GM18858 (cell line): ENCODE measurements around the gene DDIT3.
"Not testable (repeated sequence)": the region's sequence is repeated elsewhere in the genome, so short reads cannot be mapped to it uniquely, and the experiment has no call there.

Source experiments
- ATAC-seq: cut with Tn5 transposase; IDR thresholded peaks from one replicate; pipeline ENCODE4 v1.9.1; 2021; ENCODE audit not compliant: unreplicated experiment

Gene DDIT3

DNA sequence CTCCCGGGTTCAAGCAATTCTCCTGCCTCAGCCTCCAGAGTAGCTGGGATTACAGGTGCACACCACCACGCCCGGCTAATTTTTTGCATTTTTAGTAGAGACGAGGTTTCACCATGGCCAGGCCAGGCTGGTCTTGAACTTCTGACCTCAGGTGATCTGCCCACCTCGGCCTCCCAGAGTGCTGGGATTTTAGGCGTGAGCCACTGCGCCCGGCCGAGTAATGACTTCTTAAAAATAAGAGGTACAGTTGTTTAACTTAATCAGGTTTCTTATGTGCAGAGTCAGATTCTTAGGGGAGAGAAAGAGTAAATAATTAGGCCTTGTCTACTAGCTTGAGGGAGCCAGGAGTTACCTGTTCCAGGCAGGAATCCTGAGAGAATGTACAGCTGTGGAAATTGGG, 6.1 kb downstream of the DDIT3 start:
- not testable (repeated sequence) for ATAC-seq

DNA sequence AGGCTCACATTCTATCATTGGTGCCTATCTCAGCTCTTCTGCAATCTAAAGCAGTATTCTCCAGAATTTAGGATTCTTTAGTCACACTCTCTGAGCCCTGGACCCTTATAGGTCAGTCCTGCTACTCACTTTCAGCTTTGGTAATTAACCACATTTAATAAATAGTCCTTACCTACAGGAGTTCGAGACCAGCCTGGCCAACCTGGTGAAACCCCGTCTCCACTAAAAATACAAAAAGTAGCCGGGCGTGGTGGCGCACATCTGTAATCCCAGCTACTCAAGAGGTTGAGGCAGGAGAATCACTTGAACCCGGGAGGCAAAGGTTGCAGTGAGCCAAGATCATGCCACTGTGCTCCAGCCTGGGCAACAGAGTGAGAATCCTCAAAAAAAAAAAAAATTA, 6.6 kb downstream of the DDIT3 start:
- not testable (repeated sequence) for ATAC-seq

DNA sequence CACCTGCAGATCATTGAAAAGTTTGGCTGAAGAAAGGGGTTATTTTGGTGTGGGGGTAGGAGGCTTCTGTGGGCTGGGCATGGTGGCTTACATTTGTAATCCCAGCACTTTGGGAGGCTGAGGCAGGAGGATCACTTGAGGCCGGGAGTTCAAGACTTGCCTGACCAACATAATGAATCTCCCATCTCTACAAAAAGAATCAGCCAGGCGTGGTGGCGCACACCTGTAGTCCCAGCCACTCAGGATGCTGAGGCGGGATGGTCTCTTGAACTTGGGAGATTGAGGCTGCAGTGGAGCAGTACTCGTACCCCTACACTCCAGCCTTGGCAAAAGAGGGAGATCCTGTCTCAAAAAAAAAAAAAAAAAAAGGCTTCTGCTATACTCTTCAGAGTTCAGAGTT, 7.0 kb downstream of the DDIT3 start:
- no peak for ATAC-seq

DNA sequence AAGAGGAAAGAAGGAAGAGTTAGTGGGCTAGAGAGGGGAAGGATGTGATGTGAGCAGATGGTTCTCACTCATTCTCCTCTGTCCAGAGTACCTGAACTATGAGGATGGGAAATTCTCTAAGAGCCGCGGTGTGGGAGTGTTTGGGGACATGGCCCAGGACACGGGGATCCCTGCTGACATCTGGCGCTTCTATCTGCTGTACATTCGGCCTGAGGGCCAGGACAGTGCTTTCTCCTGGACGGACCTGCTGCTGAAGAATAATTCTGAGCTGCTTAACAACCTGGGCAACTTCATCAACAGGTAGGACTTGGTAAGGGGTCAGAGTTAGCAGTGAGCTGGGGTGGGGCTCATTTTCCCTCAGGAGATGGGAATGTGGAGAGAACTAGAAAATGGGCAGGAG, 7.6 kb downstream of the DDIT3 start:
- no peak for ATAC-seq

DNA sequence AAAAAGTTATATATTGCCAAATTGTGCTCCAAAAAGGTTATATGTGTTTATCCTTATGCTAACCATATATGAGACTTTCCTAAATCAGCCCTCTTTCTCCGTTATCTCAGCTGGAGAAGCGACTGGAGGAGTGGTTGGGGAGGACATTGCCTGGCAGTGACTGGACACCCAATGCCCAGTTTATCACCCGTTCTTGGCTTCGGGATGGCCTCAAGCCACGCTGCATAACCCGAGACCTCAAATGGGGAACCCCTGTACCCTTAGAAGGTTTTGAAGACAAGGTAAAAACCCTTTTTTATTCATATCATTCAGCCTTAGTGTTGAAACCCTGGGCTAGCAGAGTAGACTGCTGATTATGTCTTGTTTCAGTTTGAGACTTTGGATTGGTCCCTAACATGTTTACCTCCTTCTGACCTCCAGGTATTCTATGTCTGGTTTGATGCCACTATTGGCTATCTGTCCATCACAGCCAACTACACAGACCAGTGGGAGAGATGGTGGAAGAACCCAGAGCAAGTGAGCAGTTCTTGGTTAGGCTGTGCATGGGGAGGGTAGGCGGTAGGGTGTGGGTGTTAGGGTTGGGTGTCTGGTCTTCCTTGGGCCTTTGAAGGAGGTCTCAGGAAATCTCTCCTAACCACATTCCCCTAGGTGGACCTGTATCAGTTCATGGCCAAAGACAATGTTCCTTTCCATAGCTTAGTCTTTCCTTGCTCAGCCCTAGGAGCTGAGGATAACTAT, 8.6 kb downstream of the DDIT3 start:
- no peak for ATAC-seq

DNA sequence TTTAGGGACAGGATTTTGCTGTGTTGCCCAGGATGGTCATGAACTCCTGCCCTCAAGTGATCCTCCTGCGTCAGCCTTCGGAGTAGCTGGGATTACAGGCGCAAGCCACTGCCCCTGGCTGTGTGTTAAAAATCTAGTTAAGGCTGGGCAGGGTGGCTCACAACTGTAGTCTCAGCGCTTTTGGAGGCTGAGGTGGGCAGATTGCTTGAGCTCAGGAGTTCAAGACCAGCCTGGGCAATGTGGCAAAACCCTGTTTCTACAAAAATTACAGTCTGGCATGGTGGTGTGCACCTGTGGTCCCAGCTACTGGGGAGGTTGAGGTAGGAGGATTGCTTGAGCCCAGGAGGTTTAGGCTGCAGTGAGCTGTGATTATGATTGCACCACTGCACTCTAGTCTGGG, 9.2 kb downstream of the DDIT3 start:
- ATAC-seq, result no peak

DNA sequence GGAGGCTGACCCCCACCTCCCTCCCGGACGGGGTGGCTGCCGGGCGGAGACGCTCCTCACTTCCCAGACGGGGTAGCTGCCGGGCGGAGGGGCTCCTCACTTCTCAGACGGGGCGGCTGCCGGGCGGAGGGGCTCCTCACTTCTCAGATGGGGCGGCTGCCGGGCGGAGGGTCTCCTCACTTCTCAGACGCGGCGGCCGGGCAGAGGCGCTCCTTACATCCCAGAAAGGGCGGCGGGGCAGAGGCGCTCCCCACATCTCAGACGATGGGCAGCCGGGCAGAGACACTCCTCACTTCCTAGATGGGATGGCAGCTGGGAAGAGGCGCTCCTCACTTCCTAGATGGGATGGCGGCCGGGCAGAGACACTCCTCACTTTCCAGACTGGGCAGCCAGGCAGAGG, 12.5 kb downstream of the DDIT3 start:
- not testable (repeated sequence) for ATAC-seq

DNA sequence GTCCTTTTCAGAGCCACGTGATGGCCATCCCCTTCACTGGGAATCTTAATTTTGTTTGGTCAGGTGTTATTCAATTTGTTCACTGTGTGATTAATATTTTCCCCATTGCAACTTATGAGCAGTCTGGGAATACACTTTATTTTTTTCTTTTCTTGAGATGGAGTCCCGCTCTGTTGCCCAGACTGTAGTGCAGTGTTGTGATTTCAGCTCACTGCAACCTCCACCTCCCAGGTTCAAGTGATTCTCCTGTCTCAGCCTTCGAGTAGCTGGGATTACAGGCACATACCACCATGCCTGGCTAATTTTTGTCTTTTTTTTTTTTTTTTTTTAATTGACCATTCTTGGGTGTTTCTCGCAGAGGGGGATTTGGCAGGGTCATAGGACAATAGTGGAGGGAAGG, 13.8 kb downstream of the DDIT3 start:
- ATAC-seq, result not testable (repeated sequence)

DNA sequence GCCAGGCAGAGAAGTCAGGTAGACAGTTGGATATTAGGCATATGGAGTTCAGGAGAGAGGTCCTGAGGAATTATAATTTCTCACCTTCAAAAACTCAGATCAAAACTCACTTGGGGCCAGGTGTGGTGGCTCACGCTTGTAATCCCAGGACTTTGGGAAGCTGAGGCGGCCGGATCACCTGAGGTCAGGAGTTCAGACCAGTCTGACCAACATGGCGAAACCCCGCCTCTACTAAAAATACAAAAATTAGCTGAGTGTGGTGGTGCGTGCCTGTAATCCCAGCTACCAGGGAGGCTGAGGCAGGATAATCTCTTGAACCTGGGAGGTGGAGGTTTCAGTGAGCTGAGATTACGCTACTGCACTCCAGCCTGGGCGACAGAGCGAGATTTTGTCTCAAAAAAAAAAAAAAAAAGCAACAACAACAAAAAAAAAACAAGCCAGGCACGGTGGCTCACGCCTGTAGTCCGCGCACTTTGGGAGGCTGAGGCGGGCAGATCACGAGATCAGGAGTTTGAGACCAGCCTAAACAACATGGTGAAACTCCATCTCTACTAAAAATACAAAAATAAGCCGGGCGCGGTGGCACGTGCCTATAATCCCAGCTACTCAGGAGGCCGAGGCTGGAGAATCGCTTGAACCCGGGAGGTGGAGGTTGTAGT, 17.9 kb downstream of the DDIT3 start:
- ATAC-seq, result not testable (repeated sequence)

DNA sequence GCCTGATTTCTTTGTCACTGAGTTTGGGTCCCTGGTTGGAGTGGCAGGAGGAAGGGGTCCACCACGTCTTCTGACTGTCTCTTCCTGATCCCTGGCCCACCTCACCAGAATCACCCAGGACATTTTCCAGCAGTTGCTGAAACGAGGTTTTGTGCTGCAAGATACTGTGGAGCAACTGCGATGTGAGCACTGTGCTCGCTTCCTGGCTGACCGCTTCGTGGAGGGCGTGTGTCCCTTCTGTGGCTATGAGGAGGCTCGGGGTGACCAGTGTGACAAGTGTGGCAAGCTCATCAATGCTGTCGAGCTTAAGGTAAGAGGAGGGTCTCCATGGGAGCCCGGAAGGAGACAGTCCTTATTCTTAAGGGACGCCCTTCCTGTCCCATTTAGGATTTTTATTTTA, 20.1 kb downstream of the DDIT3 start:
- no peak for ATAC-seq

DNA sequence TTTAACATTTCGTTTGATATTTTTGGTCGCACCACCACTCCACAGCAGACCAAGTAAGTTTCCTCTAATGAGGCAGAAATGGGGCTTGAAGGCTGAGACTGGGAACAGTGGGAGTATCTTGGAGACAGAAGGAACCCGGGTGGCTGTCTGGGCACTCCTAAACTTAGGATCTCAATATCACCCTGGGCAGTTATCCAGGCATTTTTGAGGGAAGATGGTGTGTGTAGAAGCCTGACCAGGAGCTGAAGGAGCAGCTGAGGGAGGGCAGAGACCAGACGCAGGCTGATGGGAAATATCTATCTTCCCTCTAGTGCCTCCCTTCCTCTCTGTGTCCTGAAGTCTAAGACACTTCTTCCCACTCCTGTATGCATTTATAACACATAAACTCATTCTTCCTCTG, 21.7 kb downstream of the DDIT3 start:
- ATAC-seq, result no peak

DNA sequence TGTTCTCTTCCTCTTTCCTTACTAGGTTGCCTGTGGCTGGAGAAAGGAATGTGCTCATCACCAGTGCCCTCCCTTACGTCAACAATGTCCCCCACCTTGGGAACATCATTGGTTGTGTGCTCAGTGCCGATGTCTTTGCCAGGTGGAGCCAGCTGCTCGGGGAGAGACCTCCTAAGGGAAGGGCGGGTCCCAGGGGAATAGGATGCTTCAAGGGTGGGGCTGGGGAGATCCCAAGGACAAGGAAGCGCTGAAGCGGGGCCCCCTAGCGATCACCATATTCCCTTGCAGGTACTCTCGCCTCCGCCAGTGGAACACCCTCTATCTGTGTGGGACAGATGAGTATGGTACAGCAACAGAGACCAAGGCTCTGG, 22.2 kb downstream of the DDIT3 start:
- no peak for ATAC-seq

DNA sequence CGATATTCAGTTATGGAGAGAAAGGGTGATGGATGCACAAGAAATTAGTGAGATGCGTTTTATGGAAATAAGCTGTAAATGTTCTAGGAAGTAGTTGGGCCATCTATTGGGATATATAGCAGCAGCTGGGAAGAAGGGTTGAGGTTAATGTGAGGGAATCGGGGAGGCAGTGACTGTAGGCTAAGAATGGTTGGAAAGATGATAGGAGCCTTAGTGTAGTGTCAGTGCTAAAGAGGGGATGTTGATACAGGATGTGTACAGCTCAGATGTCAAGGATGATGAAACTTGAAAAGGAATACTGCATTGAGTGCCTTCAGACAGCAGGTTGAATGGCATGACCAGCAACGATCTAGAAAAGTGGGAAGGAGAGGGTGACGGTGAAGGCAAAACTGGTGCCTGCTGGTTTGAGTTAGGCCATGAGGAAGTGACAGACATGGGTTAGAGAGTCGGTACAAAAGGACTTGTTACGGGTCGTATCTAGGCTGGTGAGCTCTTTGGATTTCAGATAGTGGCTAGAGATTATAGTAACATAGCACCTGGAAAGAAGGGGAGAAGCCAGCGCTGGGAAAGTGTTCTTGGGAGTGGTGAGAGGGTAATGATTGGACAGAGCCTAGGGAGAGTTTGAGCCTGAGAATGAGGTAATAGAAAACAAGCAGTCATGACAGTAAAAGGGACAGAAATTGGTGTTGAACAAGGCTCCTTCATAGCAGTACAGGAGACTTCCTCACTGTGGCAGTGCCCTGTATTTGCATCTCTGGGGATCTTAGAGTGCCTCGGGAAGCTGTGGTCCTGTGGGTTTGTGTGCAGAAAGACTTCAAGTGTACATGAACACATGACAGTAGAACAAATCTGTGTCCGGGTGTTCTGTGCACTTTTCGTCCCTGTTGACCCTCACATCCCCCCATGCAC, 22.8 kb downstream of the DDIT3 start:
- no peak for ATAC-seq

DNA sequence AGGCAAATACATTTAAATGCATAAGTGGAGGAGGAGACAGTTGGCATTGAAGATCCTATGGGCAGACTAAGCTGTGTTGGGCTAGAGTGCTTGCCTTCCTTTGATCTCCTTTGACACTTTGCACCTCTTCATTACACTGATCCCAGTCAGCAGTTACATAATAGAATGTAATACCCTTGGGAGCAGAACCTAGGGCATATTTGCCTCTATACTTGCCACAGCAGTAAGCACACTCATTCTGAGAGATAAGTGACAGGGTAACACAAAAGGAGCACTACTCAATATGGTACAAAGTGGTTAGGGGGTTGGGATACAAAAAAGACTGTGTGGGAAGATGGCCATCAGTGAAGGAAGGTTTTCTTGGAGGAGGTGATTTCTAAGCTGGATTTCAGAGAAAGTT, 23.5 kb downstream of the DDIT3 start:
- no peak for ATAC-seq

DNA sequence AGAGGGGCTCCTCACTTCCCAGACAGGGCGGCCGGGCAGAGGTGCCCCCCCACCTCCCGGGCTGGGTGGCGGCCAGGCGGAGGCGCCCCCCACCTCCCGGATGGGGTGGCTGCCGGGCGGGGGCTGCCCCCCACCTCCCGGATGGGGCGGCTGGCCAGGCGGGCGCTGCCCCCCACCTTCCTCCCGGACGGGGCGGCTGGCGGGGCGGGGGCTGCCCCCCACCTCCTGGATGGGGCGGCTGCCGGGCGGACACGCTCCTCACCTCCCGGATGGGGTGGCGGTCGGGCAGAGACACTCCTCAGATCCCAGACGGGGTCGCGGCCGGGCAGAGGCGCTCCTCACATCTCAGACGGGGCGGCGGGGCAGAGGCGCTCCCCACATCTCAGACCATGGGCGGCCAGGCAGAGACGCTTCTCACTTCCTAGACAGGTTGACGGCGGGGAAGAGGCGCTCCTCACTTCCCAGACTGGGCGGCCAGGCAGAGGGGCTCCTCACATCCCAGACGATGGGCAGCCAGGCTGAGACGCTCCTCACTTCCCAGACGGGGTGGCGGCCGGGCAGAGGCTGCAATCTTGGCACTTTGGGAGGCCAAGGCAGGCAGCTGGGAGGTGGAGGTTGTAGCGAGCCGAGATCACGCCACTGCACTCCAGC, 25.1 kb downstream of the DDIT3 start:
- not testable (repeated sequence) for ATAC-seq

DNA sequence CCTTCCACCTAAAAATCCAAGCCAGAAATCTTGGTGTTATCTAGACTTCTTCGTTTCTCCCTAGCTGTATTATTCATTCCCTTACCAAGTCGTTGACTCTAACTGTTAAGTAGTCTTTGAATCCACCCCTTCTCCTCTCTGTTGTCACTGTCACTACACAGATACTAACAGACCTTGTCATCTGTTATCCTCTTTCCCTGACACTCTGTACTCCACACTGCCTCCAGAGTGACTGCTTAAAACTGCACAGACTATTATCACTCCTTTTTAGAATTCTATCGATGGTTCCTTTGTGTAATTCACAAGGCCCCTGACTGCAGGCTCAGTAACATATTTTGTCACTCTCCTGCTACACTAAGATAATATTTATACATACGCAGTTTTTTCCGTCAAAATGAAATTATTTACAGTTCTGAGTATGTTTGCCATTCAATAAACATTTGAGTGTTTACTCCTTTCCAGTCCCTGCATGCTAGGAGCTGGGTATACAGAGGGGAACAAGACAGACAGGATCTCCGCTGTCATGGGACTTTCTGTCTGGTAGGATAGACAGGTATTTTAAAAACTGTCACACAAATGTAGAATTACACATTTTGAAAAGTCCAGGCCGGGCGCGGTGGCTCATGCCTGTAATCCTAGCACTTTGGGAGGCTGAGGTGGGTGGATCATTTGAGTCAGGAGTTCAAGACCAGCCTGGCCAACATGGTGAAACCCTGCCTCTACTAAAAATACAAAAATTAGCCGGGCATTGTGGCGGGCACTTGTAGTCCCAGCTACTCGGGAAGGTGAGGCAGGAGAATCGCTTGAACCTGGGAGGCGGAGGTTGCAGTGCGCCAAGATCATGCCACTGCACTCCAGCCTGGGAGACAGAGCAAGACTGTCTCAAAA, 28.7 kb downstream of the DDIT3 start:
- ATAC-seq, result no peak

DNA sequence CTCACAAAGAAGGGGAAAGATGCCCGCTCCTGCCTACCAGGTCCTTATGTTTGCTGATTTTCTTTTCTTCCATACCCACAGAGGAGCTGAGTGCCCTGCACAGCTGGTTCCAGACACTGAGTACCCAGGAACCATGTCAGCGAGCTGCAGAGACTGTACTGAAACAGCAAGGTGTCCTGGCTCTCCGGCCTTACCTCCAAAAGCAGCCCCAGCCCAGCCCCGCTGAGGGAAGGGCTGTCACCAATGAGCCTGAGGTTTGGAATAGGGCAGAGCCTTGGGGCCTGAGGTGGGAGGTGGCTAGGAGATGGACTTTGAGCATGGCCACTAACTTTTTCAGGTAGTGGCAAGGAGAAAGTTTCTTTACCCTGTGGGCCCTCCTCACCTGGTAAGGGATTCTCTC, 30.2 kb downstream of the DDIT3 start:
- ATAC-seq, result no peak

DNA sequence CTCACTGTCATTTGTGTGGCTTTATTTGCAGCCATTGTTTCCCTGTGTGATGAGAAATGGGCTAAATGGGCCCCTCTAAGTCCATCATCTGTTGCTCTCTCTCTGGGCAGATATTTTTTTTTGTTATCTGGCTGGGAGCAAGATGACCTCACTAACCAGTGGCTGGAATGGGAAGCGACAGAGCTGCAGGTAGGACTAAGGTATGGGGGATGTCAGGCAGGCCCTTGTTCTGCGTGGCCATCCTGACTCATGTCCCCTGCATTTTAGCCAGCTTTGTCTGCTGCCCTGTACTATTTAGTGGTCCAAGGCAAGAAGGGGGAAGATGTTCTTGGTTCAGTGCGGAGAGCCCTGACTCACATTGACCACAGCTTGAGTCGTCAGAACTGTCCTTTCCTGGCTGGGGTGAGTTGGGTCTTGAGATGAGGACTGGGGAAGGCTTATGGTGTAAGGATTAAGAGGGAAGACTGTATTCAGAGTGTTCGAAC, 31.1 kb downstream of the DDIT3 start:
- ATAC-seq, result no peak

DNA sequence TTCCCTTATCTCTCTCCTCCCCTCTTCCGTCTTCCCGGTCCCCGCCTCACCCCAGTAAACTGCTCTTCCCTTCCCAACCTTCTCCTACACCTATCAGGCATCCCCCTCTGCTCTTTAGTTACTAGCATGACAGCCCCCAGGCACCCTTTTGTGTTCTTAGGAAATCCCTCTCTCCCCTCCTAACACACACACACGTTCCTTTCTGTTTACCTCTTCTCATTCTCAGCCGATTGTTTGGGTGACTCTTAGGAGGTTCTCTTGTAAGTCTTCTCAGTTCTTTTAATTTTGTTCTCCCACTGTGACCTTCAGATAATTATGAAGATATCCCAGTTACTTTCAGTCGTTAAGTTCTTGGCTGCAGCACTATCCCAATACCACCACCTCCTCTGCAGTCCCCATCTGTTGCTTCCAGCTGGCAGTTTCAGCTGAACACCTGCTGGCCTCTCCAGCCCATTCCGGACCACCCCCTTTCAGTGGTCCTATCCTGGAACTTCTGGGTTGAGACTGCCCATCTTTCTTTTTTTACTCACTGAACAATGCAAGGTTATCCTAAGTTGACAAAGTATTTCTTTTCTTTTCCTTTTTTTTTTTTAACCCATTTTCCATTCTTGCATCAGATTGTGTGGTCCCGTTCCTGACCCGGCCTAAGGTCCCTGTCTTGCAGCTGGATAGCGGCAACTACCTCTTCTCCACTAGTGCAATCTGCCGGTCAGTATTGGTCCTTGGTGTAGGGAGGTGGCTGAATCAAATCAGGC, 31.7 kb downstream of the DDIT3 start:
- no peak for ATAC-seq
